ENCODE measurements around the gene TAX1BP1. TPM values are rescaled to one million over a fixed set of nuclear protein-coding genes. Genes with fewer than 3 reads are reported as not detected.

The TAX1BP1 gene
- total RNA-seq, result 100 to 1,000 TPM; 104 to 105 TPM

GRCh38 chr7:27739909-27740448 lies at the start of gene TAX1BP1:
TAX1BP1 (plus strand) TSS chr7:27740162; CDS start chr7:27748525, 8,363 bp downstream.
- Mint-ChIP-seq H3K4me3 (peak within 1 kb of the TSS; percentile 87), H3K27me3 (no peaks in the 10 kb centered on the region), H3K36me3 (peaks cover 8% of the 10 kb centered on the region), H3K4me1 (ENCODE audit: low read depth) (peaks cover 39% of the 10 kb centered on the region), H3K9me3 (no peaks in the 10 kb centered on the region), H3K27ac (peak within 1 kb of the TSS; percentile 99)
- POLR2A ChIA-PET, result interaction anchor here (0.9 to 2.4 kb wide), 6 partner anchors 11 to 273 kb away, joined by 3 to 29 read pairs (median 6); partner anchors contain the start of gene HIBADH
- intact Hi-C loops (cut with micrococcal nuclease), result loop anchor here (1.0 to 2.0 kb wide), 4 partner anchors 43 to 1539 kb away; partner anchors contain the start of genes CBX3 and HNRNPA2B1
- DNase-seq, result peak; percentile 97
- CTCF ChIA-PET, result interaction anchor here (1.5 kb wide), 1 partner anchor 77 kb away, joined by 5 read pairs; the partner anchor contains the start of gene HIBADH

GRCh38 chr7:27690649-27691048 lies 49.3 kb upstream of the TAX1BP1 start:
- intact Hi-C loops (cut with micrococcal nuclease), result loop anchor here (5.0 kb wide), 1 partner anchor 332 kb away; no protein-coding TSS in a partner anchor
- DNase-seq, result no peak
- ChIA-PET POLR2A (no interaction called here), CTCF (no interaction called here)
- H3K36me3 Mint-ChIP-seq, result peaks cover 4% of the 10 kb centered on the region
- peaks cover 11% of the 10 kb centered on the region for H3K27me3 Mint-ChIP-seq
- no peaks in the 10 kb centered on the region for H3K4me1 Mint-ChIP-seq (ENCODE audit: low read depth)
- no peak overlapping the region for H3K4me3 Mint-ChIP-seq
- no peak overlapping the region for H3K27ac Mint-ChIP-seq
- H3K9me3 Mint-ChIP-seq, result peaks cover 7% of the 10 kb centered on the region

- POLR2A ChIA-PET, result interaction anchor here (1.0 kb wide), 1 partner anchor 47 kb away, joined by 3 read pairs; no protein-coding TSS in a partner anchor
- H3K36me3 Mint-ChIP-seq, result no peaks in the 10 kb centered on the region
These were observed 46.2 kb upstream of the TAX1BP1 start for GRCh38 chr7:27693794-27694193.

GRCh38 chr7:27695096-27695495 lies 44.9 kb upstream of the TAX1BP1 start:
- no peak overlapping the region for H3K27ac Mint-ChIP-seq
- CTCF ChIA-PET, result no interaction called here

More at GRCh38 chr7:27693794-27694193, 46.2 kb upstream of the TAX1BP1 start:
- Mint-ChIP-seq H3K9me3 (no peaks in the 10 kb centered on the region), H3K4me3 (no peak overlapping the region), H3K27ac (no peak overlapping the region), H3K27me3 (peaks cover 3% of the 10 kb centered on the region), H3K4me1 (ENCODE audit: low read depth) (no peaks in the 10 kb centered on the region)
- intact Hi-C loops (cut with micrococcal nuclease), result loop anchor here (5.0 kb wide), 1 partner anchor 329 kb away; no protein-coding TSS in a partner anchor
- CTCF ChIA-PET, result interaction anchor here (0.7 kb wide), 2 partner anchors 56 to 67 kb away, joined by 3 to 4 read pairs; no protein-coding TSS in a partner anchor
- no peak for DNase-seq

GRCh38 chr7:27697861-27698430 lies 42.0 kb upstream of the TAX1BP1 start:
- no peak overlapping the region for H3K27ac Mint-ChIP-seq
- H3K4me3 Mint-ChIP-seq, result no peak overlapping the region
- ChIA-PET CTCF (no interaction called here), POLR2A (no interaction called here)
- H3K27me3 Mint-ChIP-seq, result peaks cover 9% of the 10 kb centered on the region
- intact Hi-C loops (cut with micrococcal nuclease), result no loop called here
- peak; percentile 23 for DNase-seq
- H3K36me3 Mint-ChIP-seq, result no peaks in the 10 kb centered on the region
- no peaks in the 10 kb centered on the region for H3K4me1 Mint-ChIP-seq (ENCODE audit: low read depth)
- no peaks in the 10 kb centered on the region for H3K9me3 Mint-ChIP-seq

More at GRCh38 chr7:27695096-27695495, 44.9 kb upstream of the TAX1BP1 start:
- no peaks in the 10 kb centered on the region for H3K4me1 Mint-ChIP-seq (ENCODE audit: low read depth)
- H3K27me3 Mint-ChIP-seq, result peaks cover 2% of the 10 kb centered on the region
- no peak for DNase-seq
- POLR2A ChIA-PET, result no interaction called here
- H3K36me3 Mint-ChIP-seq, result no peaks in the 10 kb centered on the region
- intact Hi-C loops (cut with micrococcal nuclease), result no loop called here
- H3K4me3 Mint-ChIP-seq, result no peak overlapping the region
- H3K9me3 Mint-ChIP-seq, result no peaks in the 10 kb centered on the region

GRCh38 chr7:27699751-27700150 lies 40.2 kb upstream of the TAX1BP1 start:
- ChIA-PET CTCF (no interaction called here), POLR2A (no interaction called here)
- Mint-ChIP-seq H3K9me3 (no peaks in the 10 kb centered on the region), H3K4me1 (ENCODE audit: low read depth) (no peaks in the 10 kb centered on the region), H3K27ac (no peak overlapping the region), H3K4me3 (no peak overlapping the region), H3K36me3 (no peaks in the 10 kb centered on the region), H3K27me3 (peaks cover 14% of the 10 kb centered on the region)
- intact Hi-C loops (cut with micrococcal nuclease), result no loop called here
- no peak for DNase-seq

- intact Hi-C loops (cut with micrococcal nuclease), result no loop called here
- Mint-ChIP-seq H3K27me3 (peaks cover 17% of the 10 kb centered on the region), H3K27ac (no peak overlapping the region), H3K4me3 (no peak overlapping the region), H3K9me3 (no peaks in the 10 kb centered on the region), H3K36me3 (no peaks in the 10 kb centered on the region), H3K4me1 (ENCODE audit: low read depth) (no peaks in the 10 kb centered on the region)
- ChIA-PET CTCF (no interaction called here), POLR2A (no interaction called here)
- no peak for DNase-seq
These were observed 39.5 kb upstream of the TAX1BP1 start for GRCh38 chr7:27700501-27700900.

- ChIA-PET POLR2A (no interaction called here), CTCF (no interaction called here)
- Mint-ChIP-seq H3K9me3 (no peaks in the 10 kb centered on the region), H3K4me1 (ENCODE audit: low read depth) (no peaks in the 10 kb centered on the region), H3K36me3 (no peaks in the 10 kb centered on the region), H3K4me3 (no peak overlapping the region), H3K27ac (no peak overlapping the region), H3K27me3 (peaks cover 20% of the 10 kb centered on the region)
- DNase-seq, result no peak
- intact Hi-C loops (cut with micrococcal nuclease), result no loop called here
These were observed 36.8 kb upstream of the TAX1BP1 start for GRCh38 chr7:27703181-27703580.

GRCh38 chr7:27704422-27705199 lies 35.4 kb upstream of the TAX1BP1 start:
- POLR2A ChIA-PET, result no interaction called here
- intact Hi-C loops (cut with micrococcal nuclease), result no loop called here
- Mint-ChIP-seq H3K4me1 (ENCODE audit: low read depth) (peaks cover 3% of the 10 kb centered on the region), H3K27ac (no peak overlapping the region), H3K27me3 (peaks cover 20% of the 10 kb centered on the region), H3K4me3 (no peak overlapping the region), H3K36me3 (no peaks in the 10 kb centered on the region), H3K9me3 (no peaks in the 10 kb centered on the region)
- DNase-seq, result no peak
- CTCF ChIA-PET, result no interaction called here

GRCh38 chr7:27705200-27705594 lies 34.8 kb upstream of the TAX1BP1 start:
- intact Hi-C loops (cut with micrococcal nuclease), result no loop called here
- POLR2A ChIA-PET, result no interaction called here
- Mint-ChIP-seq H3K4me1 (ENCODE audit: low read depth) (peaks cover 4% of the 10 kb centered on the region), H3K27me3 (peaks cover 20% of the 10 kb centered on the region), H3K9me3 (no peaks in the 10 kb centered on the region), H3K27ac (no peak overlapping the region), H3K4me3 (no peak overlapping the region), H3K36me3 (no peaks in the 10 kb centered on the region)
- CTCF ChIA-PET, result no interaction called here
- DNase-seq, result no peak

GRCh38 chr7:27708485-27708884 lies 31.5 kb upstream of the TAX1BP1 start:
- Mint-ChIP-seq H3K27me3 (peaks cover 12% of the 10 kb centered on the region), H3K9me3 (no peaks in the 10 kb centered on the region), H3K4me1 (ENCODE audit: low read depth) (peaks cover 4% of the 10 kb centered on the region), H3K4me3 (no peak overlapping the region), H3K36me3 (no peaks in the 10 kb centered on the region), H3K27ac (no peak overlapping the region)
- POLR2A ChIA-PET, result no interaction called here
- no peak for DNase-seq
- CTCF ChIA-PET, result no interaction called here
- intact Hi-C loops (cut with micrococcal nuclease), result no loop called here

- Mint-ChIP-seq H3K9me3 (no peaks in the 10 kb centered on the region), H3K4me3 (no peak overlapping the region), H3K4me1 (ENCODE audit: low read depth) (peaks cover 4% of the 10 kb centered on the region), H3K27me3 (peaks cover 9% of the 10 kb centered on the region), H3K27ac (no peak overlapping the region), H3K36me3 (no peaks in the 10 kb centered on the region)
- intact Hi-C loops (cut with micrococcal nuclease), result no loop called here
- POLR2A ChIA-PET, result no interaction called here
- DNase-seq, result no peak
- CTCF ChIA-PET, result no interaction called here
These were observed 30.6 kb upstream of the TAX1BP1 start for GRCh38 chr7:27709137-27710075.

Measured in activated CD4-positive, alpha-beta memory T cell treated with anti-CD3 and anti-CD28 coated beads for 36 hours (primary cell).